Heart left ventricle (tissue), 13 donors: ENCODE measurements around the gene TFDP1.

ENCODE experiments used
- POLR2A ChIP-seq, 2 donors: fragments of 450-650 bp; IDR thresholded peaks; one replicate each; pipeline ENCODE4 v1.6.1; 2017; ENCODE audit warnings: antibody characterized with exemption in 2 of 2, mild to moderate bottlenecking in 2 of 2, moderate library complexity in 2 of 2
- TF ChIP-seq, protein P1 (sequence below), 12 donors: fragments of 200-600 bp; sonication (generic) in 4 of 12; IDR thresholded peaks; one replicate each; pipeline versions ENCODE4 v1.5.0 to v1.8.0; 2018 to 2022; ENCODE audit warnings: antibody characterized with exemption in 12 of 12, mild to moderate bottlenecking in 5 of 12
- donor health status: ischemic (EF 13 %, LVEDD 7.1; RV severe dilation, severe dysfunction).
- donor health status: DM: no; HTN: yes; CAD: no.
- donor health status: DM: no; HTN: no; CAD: no.
- donor health status: ischemic (EF 25% LVEDD 6.9; RV normal size, moderate dysfunction).
- donor health status: ischemic (EF 25% LVEDD 5.7; RV mildly dilated, moderate dysfunction).
- donor health status: ischemic (EF 35%, LVEDD 5.7; RV mildly dilated, moderate dysfunction).
- donor health status: nonischemic (EF 11% LVEDD 7.7; RV severe dilation, severe dysfunction).
- donor health status: DM: yes; HTN: yes; CAD: no.
- donor health status: PGD.
- donor health status: ischemic (EF 29% LVEDD 5.4; RV normal size, mild dysfunction).
- donor health status: nonischemic (EF 23%, LVEDD 6.1; RV moderate dilation, normal function).

DNA sequence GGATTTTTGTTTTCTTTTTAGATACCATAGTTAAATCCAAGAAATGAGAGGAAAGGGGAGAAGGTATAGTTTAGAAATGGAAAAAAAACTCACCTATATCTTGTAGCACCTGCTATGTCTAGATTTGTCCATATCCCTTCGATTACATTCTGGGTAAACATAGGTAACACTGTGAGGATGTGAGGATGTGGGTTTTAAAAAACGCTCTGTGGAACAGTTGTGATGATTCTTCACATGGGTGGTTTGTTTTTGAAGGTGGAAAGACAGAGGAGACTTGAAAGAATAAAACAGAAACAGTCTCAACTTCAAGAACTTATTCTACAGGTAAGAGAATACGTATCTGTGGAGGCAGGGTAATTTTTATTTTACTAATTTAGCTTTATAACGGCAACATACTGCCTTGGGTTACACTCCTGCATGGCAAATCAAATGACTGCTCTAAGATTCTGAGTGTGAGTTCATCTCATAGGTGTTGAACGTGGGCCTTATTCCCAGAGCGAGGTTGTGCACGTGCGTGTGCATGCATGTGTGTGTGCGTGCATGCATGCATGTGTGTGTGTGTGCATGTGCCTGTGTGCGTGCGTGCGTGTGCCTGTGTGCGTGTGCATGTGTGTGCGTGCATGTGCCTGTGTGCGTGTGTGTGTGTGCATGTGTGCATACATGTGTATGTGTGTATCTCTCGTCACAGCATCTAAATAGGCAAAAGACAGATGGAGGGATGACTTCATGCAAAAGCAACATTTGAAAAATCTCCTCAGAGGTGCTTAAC is 49.9 kb downstream of the TFDP1 start:
- TF ChIP-seq POLR2A (IDR thresholded peaks at IDR 0.05): no peak
- TF ChIP-seq, protein P1, sequence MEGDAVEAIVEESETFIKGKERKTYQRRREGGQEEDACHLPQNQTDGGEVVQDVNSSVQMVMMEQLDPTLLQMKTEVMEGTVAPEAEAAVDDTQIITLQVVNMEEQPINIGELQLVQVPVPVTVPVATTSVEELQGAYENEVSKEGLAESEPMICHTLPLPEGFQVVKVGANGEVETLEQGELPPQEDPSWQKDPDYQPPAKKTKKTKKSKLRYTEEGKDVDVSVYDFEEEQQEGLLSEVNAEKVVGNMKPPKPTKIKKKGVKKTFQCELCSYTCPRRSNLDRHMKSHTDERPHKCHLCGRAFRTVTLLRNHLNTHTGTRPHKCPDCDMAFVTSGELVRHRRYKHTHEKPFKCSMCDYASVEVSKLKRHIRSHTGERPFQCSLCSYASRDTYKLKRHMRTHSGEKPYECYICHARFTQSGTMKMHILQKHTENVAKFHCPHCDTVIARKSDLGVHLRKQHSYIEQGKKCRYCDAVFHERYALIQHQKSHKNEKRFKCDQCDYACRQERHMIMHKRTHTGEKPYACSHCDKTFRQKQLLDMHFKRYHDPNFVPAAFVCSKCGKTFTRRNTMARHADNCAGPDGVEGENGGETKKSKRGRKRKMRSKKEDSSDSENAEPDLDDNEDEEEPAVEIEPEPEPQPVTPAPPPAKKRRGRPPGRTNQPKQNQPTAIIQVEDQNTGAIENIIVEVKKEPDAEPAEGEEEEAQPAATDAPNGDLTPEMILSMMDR (IDR thresholded peaks at IDR 0.05): no peak
